ENCODE results near the gene ALS2.
"Not testable (repeated sequence)": the region's sequence is repeated elsewhere in the genome, so short reads cannot be mapped to it uniquely, and the experiment has no call there.

Gene ALS2

DNA sequence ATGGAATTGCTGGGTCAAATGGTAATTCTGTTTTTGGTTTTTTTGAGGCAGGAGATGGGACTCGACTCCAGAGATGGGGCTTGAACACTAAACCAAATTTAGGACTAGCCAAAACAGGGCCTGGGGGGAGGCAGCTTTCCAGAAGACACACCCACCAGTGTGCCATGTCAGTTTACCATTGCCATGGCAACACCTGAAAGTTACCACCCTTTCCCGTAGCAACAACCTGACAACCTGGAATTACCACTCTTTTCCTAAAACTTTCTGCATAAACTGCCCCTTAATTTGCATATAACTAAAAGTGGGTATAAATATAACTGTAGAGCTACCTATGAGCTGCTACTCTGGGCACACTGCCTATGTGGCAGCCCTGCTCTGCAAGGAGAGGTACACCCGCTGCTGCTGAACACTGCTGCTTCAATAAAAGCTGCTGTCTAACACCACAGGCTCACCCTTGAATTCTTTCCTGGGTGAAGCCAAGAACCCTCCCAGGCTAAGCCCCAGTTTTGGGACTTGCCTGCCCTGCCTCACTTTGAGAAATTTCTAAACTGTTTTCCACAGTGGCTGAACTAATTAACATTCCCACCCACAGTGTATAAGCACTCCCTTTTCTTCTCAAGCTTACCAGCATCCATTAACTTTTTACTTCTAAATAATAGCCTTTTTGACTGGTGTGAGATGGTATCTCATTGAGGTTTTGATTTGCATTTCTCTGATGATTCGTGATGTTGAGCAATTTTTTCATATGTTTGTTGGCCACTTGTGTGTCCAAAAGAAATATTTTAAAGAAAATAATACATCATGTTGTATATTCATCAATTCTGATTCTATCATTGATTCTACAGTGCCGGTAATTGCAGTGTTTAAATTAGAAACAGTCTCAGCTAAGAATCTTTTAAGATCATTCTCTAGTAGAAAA, 36.2 kb upstream of the ALS2 start:
- no peak overlapping the region for H3K4me3 ChIP-seq (replicated peaks; ENCODE audit: low read depth, low read length)
- no peak for DNase-seq (ENCODE audit: extremely low read depth, low read depth)
- TF ChIP-seq, protein P1, sequence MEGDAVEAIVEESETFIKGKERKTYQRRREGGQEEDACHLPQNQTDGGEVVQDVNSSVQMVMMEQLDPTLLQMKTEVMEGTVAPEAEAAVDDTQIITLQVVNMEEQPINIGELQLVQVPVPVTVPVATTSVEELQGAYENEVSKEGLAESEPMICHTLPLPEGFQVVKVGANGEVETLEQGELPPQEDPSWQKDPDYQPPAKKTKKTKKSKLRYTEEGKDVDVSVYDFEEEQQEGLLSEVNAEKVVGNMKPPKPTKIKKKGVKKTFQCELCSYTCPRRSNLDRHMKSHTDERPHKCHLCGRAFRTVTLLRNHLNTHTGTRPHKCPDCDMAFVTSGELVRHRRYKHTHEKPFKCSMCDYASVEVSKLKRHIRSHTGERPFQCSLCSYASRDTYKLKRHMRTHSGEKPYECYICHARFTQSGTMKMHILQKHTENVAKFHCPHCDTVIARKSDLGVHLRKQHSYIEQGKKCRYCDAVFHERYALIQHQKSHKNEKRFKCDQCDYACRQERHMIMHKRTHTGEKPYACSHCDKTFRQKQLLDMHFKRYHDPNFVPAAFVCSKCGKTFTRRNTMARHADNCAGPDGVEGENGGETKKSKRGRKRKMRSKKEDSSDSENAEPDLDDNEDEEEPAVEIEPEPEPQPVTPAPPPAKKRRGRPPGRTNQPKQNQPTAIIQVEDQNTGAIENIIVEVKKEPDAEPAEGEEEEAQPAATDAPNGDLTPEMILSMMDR (IDR thresholded peaks at IDR 0.05; ENCODE audit: low read depth, low read length, missing control alignments) = no peak

DNA sequence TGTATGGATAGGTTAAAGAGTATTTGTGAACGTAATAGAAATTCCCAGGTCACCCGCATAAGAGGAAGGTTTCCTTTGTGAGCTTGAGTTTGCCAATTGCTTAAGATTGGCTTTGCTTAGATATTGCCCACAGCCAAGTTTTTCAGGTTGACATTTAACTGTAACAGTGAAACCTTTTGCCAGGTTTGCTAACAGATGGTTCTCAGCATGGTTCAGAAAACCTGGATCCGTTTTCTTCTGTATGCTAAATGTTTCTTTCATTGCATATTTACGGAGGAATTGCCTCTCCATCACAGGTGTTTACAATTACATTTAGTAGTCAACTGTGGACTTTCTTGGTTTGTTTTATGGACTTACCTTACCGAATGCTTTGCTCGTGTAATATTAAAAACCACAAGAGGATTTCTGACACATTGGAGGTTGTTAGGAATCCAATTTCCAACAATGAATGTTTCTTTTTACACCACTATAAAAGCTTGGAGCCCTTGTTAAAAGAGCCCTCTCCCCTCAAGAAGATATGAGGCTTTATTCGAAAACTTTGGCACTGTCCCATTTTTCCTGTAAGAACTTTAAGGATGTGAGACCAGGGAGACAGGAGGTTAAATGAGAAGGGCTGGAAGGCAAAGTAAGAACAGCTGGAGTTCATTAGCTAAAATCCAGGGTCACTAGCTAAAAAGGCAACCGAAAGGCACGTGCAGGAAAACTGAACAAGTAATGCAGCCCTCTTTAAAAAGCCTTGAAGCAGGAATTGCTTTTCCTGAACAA, 33.4 kb upstream of the ALS2 start:
- no peak overlapping the region for H3K4me3 ChIP-seq (replicated peaks; ENCODE audit: low read depth, low read length)
- peak; percentile 95 for DNase-seq (ENCODE audit: extremely low read depth, low read depth)
- TF ChIP-seq, protein P1 (IDR thresholded peaks at IDR 0.05; ENCODE audit: low read depth, low read length, missing control alignments) = no peak

DNA sequence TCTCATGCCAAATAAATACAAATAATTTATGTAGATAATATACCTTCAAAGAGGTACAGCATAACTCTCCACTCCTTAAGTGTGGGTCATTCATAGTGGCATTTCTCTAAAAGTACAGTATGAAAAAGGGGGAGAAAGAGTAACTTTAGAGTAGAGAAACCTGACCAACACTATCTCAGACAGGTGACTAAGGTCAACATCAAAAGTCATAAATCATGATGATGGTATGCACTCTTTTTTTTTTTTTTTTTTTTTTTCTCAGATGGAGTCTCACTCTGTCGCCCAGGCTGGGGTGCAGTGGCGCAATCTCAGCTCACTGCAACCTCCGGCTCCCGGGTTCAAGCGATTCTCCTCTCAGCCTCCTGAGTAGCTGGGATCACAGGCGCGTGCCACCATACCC, 29.9 kb upstream of the ALS2 start:
- not testable (repeated sequence) for H3K4me3 ChIP-seq (replicated peaks; ENCODE audit: low read depth, low read length); DNase-seq (ENCODE audit: extremely low read depth, low read depth)

DNA sequence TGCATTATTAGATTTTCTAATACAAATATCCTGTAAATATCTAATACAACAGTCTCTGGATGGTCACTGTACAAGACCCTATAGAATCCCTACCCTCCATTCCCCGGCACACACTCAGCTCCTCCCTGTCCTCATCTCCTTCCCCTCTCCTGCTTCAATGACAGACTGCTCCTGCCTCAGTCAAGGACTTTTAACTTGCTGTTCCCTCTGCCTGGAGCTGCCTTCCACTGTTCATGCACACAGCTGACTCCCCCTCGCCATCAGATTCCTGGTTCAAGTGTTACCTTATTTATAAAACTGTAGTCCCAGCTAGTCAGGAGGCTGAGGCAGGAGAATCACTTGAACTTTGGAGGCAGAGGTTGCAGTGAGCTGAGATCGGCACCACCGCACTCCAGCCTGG, 28.9 kb upstream of the ALS2 start:
- no peak overlapping the region for H3K4me3 ChIP-seq (replicated peaks; ENCODE audit: low read depth, low read length)
- TF ChIP-seq, protein P1 (IDR thresholded peaks at IDR 0.05; ENCODE audit: low read depth, low read length, missing control alignments) = no peak
- DNase-seq (ENCODE audit: extremely low read depth, low read depth) = no peak

DNA sequence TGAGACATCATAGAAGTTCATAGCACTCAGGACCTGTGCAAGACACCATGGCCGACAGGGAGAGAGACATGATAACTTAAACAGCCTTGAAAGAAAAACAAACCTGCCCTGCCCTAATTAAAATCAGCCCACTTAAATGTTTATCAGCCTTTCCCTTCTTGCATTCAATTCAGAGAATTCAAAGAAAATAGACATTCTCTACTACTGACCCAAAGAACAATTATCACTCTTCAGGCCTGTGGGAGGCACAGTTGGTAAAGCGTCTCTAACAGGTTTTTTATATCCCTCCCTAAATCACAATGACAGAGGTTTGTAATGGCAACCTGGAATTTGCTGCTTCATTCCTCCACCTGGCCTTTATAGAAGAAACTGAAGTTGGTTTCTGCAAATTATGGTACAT, 27.3 kb upstream of the ALS2 start:
- TF ChIP-seq, protein P1 (IDR thresholded peaks at IDR 0.05; ENCODE audit: low read depth, low read length, missing control alignments) = no peak
- no peak for DNase-seq (ENCODE audit: extremely low read depth, low read depth)
- H3K4me3 ChIP-seq (replicated peaks; ENCODE audit: low read depth, low read length) = peak overlapping the region; percentile 21; the same call in 1 of the 2 replicates

DNA sequence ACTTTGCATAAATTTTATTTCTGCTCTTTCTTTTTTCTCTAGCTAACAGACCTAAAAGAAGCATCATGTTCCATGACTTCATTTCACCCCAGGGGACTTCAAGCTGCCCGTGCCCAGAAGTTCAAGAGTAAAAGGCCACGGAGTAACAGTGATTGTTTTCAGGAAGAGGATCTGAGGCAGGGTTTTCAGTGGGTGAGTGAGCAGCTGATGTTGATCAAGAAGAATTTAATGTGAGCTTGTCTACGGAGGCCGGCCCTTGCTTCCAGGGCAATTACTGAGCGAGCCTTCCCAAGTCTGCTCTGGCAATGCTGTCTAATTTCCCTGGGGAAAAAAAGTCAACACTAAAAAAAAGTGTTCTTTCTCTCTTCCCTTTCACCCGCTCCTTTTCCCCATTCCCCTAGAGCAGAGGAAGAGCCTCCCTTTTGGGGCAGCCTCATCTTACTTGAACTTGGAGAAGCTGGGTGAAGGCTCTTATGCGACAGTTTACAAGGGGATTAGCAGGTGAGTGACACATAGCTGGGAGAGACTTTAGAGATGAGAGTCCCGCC, 26.8 kb upstream of the ALS2 start:
- no peak for DNase-seq (ENCODE audit: extremely low read depth, low read depth)
- TF ChIP-seq, protein P1 (IDR thresholded peaks at IDR 0.05; ENCODE audit: low read depth, low read length, missing control alignments) = no peak
- H3K4me3 ChIP-seq (replicated peaks; ENCODE audit: low read depth, low read length) = peak overlapping the region; percentile 21

Measured in HFF-Myc (cell line).